HCT116 (cell line): ENCODE results near the gene LRRC8B. TPM values are rescaled to one million over a fixed set of nuclear protein-coding genes. Genes with fewer than 3 reads are reported as not detected.

Experiments
- ATAC-seq: fragments of 200-7000 bp; cut with Tn5 transposase; 2 replicates; pipeline ENCODE4 v1.9.1; 2020; ENCODE audit warnings: mild to moderate bottlenecking, moderate library complexity
- BruUV-seq: library from RNA; stranded (reverse); fragments of 400-500 nt; replicated peaks from 2 replicates; lab custom pipeline; 2021; lab: Mats Ljungman, UMichigan
- CTCF ChIA-PET: fragments of 300-600 bp; sonication (Branson Sonifier 250); formaldehyde crosslinking; loops from one replicate; lab custom pipeline; 2021; ENCODE audit warnings: antibody characterized with exemption; lab: Charles Lee
- POLR2A ChIA-PET: fragments of 300-600, 350-600 bp; sonication (Branson Sonifier 250); formaldehyde crosslinking; loops from one replicate; lab custom pipeline; 2021; ENCODE audit warnings: antibody characterized with exemption; lab: Charles Lee
- RAD21 ChIA-PET, 2 experiments: fragments of 300-600 bp; sonication (Branson Sonifier 250); formaldehyde crosslinking; loops; one replicate each; lab custom pipeline; 2023; ENCODE audit warnings: low total read pairs in 2 of 2; ENCODE audit not compliant: uncharacterized antibody in 2 of 2, unreplicated experiment in 2 of 2, low non-redundant PET in 1 of 2; lab: Charles Lee
- DNase-seq: peaks from one replicate; pipeline ENCODE4 v3.0.0-alpha.2; 2010; ENCODE audit warnings: low read depth, low spot score
- H2AFZ ChIP-seq: fragments of 200-600 bp; shearing (Covaris generic), sonication (generic); 2 replicates; pipeline ENCODE4 v1.6.1; 2017; ENCODE audit warnings: low read depth, mixed run types, mixed read lengths, antibody characterized with exemption, low read length; ENCODE audit not compliant: poor library complexity, severe bottlenecking
- H3K27ac ChIP-seq: 2 replicates; pipeline ENCODE4 v1.5.1; 2012; ENCODE audit warnings: low read depth, low read length
- H3K27me3 ChIP-seq: fragments of 200-600 bp; sonication (generic); 2 replicates; pipeline ENCODE4 v1.6.1; 2016; ENCODE audit warnings: mixed run types, low read length, mixed read lengths; ENCODE audit not compliant: insufficient read depth
- H3K36me3 ChIP-seq, 2 experiments: fragments of 200-500 bp in 1 of 2; fragments of 200-600 bp in 1 of 2; sonication (Bioruptor generic) in 1 of 2; sonication (generic) in 1 of 2; 2 replicates each; pipeline versions ENCODE4 v1.5.1 to v1.6.1; 2014 to 2016; ENCODE audit warnings: low read length in 2 of 2, inconsistent platforms in 1 of 2, mixed read lengths in 1 of 2, mixed run types in 1 of 2; ENCODE audit not compliant: insufficient read depth in 2 of 2, control insufficient read depth in 1 of 2
- H3K4me1 ChIP-seq, 2 experiments: fragments of 200-600 bp in 1 of 2; sonication (generic) in 1 of 2; 2 replicates each; pipeline versions ENCODE4 v1.5.1 to v1.6.1; 2012 to 2017; ENCODE audit warnings: low read length in 2 of 2, inconsistent platforms in 1 of 2, mild to moderate bottlenecking in 1 of 2, mixed read lengths in 1 of 2, mixed run types in 1 of 2, moderate library complexity in 1 of 2; ENCODE audit not compliant: insufficient read depth in 2 of 2, control insufficient read depth in 1 of 2
- H3K4me2 ChIP-seq: fragments of 200-600 bp; sonication (generic); 2 replicates; pipeline ENCODE4 v1.6.1; 2017; ENCODE audit warnings: mixed run types, low read length, mixed read lengths
- H3K4me3 ChIP-seq, 2 experiments: fragments of 200-600 bp in 1 of 2; sonication (generic) in 1 of 2; replicated peaks in 1 of 2; 2 replicates each; pipeline ENCODE4 v1.5.1; 2011 to 2016; ENCODE audit warnings: low read length in 2 of 2, control low read depth in 1 of 2, low read depth in 1 of 2, mild to moderate bottlenecking in 1 of 2, mixed read lengths in 1 of 2, mixed run types in 1 of 2
- H3K79me2 ChIP-seq: fragments of 200-600 bp; sonication (generic); 2 replicates; pipeline ENCODE4 v1.6.1; 2017; ENCODE audit warnings: mild to moderate bottlenecking, mixed run types, low read length, moderate library complexity, mixed read lengths; ENCODE audit not compliant: insufficient read depth
- H3K9ac ChIP-seq: fragments of 200-600 bp; sonication (generic); 2 replicates; pipeline ENCODE4 v1.6.1; 2016; ENCODE audit warnings: low read length, mixed read lengths
- H3K9me2 ChIP-seq: fragments of 200-600 bp; sonication (generic), shearing (Covaris generic); 2 replicates; pipeline ENCODE4 v1.6.1; 2017; ENCODE audit warnings: mixed run types, mild to moderate bottlenecking, moderate library complexity; ENCODE audit not compliant: insufficient read depth
- H3K9me3 ChIP-seq, 2 experiments: fragments of 200-500 bp in 1 of 2; fragments of 200-600 bp in 1 of 2; sonication (Bioruptor generic) in 1 of 2; sonication (generic) in 1 of 2; 2 replicates each; pipeline ENCODE4 v1.6.1; 2014 to 2017; ENCODE audit warnings: low read length in 2 of 2, mixed read lengths in 2 of 2, inconsistent platforms in 1 of 2, low read depth in 1 of 2, mild to moderate bottlenecking in 1 of 2, mixed run types in 1 of 2, moderate library complexity in 1 of 2; ENCODE audit not compliant: control insufficient read depth in 1 of 2, insufficient read depth in 1 of 2
- H4K20me1 ChIP-seq: fragments of 200-600 bp; sonication (generic), shearing (Covaris generic); 2 replicates; pipeline ENCODE4 v1.6.1; 2017; ENCODE audit warnings: mixed run types, mild to moderate bottlenecking, moderate library complexity; ENCODE audit not compliant: insufficient read depth
- CBX3 ChIP-seq: IDR thresholded peaks from 2 replicates; pipeline ENCODE4 v1.6.1; 2012; ENCODE audit warnings: low read depth
- EGR1 ChIP-seq: IDR thresholded peaks from 2 replicates; pipeline ENCODE4 v1.6.1; 2012; ENCODE audit warnings: low read depth
- ELF1 ChIP-seq: IDR thresholded peaks from 2 replicates; pipeline ENCODE4 v1.6.1; 2012; ENCODE audit warnings: low read depth, borderline replicate concordance
- FOSL1 ChIP-seq: IDR thresholded peaks from 2 replicates; pipeline ENCODE4 v1.6.1; 2012; ENCODE audit warnings: low read depth
- POLR2A ChIP-seq: IDR thresholded peaks from 2 replicates; pipeline ENCODE4 v1.7.0; 2011; ENCODE audit warnings: borderline replicate concordance; ENCODE audit not compliant: insufficient read depth, insufficient read length; ENCODE audit errors: extremely low read depth
- POLR2AphosphoS5 ChIP-seq: IDR thresholded peaks from 2 replicates; pipeline ENCODE4 v1.6.1; 2011; ENCODE audit warnings: mild to moderate bottlenecking, low read depth, low read length, moderate library complexity
- RAD21 ChIP-seq: IDR thresholded peaks from 2 replicates; pipeline ENCODE4 v1.6.1; 2012; ENCODE audit warnings: low read depth, mild to moderate bottlenecking
- SP1 ChIP-seq: IDR thresholded peaks from 2 replicates; pipeline ENCODE4 v1.6.1; 2012; ENCODE audit warnings: low read depth
- SRF ChIP-seq: IDR thresholded peaks from 2 replicates; pipeline ENCODE4 v1.6.1; 2012; ENCODE audit warnings: low read depth
- TCF7L2 ChIP-seq: IDR thresholded peaks from 2 replicates; pipeline ENCODE4 v1.7.0; 2011; ENCODE audit warnings: borderline replicate concordance, inconsistent platforms; ENCODE audit not compliant: insufficient read depth, insufficient read length; ENCODE audit errors: extremely low read depth
- ZFX ChIP-seq: fragments of 450-650 bp; IDR thresholded peaks from 2 replicates; pipeline ENCODE4 v1.6.1; 2017
- intact Hi-C: fragments of 100-400 bp; cut with micrococcal nuclease; formaldehyde crosslinking; loops from 2 replicates; pipeline ENCODE4 v1.10.0; 2022
- total RNA-seq: library from RNA; stranded (reverse); gene quantifications from one replicate; pipeline ENCODE4 v1.2.1, GENCODE V29; 2021; ENCODE audit not compliant: unreplicated experiment
- TF ChIP-seq, protein P1 (sequence below): IDR thresholded peaks from 2 replicates; pipeline ENCODE4 v1.6.1; 2011; ENCODE audit warnings: mild to moderate bottlenecking, low read length, moderate library complexity; ENCODE audit not compliant: insufficient replicate concordance; ENCODE audit errors: extremely low read depth
- TF ChIP-seq, protein P2 (sequence below): IDR thresholded peaks from 2 replicates; pipeline ENCODE4 v1.6.1; 2012
- TF ChIP-seq, protein P3 (sequence below), 3 experiments: fragments of 200-600 bp in 1 of 3; sonication (generic) in 1 of 3; IDR thresholded peaks in 2 of 3; conservative IDR thresholded peaks in 1 of 3; 2 replicates each; pipeline ENCODE4 v1.5.1; 2012 to 2017; ENCODE audit warnings: low read depth in 2 of 3, low read length in 2 of 3, antibody characterized with exemption in 1 of 3, borderline replicate concordance in 1 of 3, control low read depth in 1 of 3, mild to moderate bottlenecking in 1 of 3, mixed read lengths in 1 of 3, mixed run types in 1 of 3, moderate library complexity in 1 of 3; ENCODE audit not compliant: insufficient read depth in 1 of 3

Gene LRRC8B
- total RNA-seq, 1 experiment from 2014 or later = 17.9 TPM

DNA sequence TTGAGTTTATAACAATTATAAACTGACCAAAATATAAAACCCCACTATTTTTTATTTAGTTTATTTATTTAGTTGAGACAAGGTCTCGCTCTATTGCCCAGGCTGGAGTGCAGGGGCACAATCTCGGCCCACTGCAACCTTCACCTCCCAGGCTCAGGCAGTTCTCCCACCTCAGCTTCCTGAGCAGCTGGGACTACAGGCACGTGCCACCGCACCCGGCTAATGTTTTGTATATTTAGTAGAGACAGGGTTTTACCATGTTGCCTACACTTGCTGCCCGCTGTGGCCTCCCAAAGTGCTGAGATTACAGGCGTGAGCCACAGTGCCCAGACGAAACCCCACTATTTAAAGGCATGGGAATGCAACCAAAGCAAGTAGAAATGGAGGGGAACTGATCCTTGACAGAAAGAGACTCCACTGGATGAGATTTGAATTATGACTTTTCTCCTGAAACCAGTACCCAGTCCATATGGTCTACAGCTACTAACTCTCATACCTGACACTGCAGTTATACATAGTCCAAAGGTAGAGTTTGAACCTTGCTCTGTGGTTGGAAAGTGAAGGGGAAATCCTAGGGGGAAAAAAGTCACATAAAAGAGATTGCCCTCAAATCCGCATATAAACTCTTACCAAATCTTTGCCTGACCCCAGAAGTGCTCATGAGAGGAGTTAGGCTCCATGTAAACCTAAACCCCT is 119.6 kb downstream of the LRRC8B start:
- no peaks in the 10 kb centered on the region for H3K36me3 ChIP-seq
- DNase-seq (no peak), ATAC-seq (no peak)
- no peak overlapping the region for H3K9ac ChIP-seq
- H3K27ac ChIP-seq = no peak overlapping the region
- H3K4me2 ChIP-seq = no peak overlapping the region
- ChIA-PET POLR2A (no interaction called here), RAD21 (no interaction called here), CTCF (no interaction called here)
- H3K4me1 ChIP-seq = no peaks in the 10 kb centered on the region
- H4K20me1 ChIP-seq = no peaks in the 10 kb centered on the region
- no peaks in the 10 kb centered on the region for H3K9me2 ChIP-seq
- no peak overlapping the region for H2AFZ ChIP-seq
- H3K4me3 ChIP-seq = no peak overlapping the region
- no peak for TF ChIP-seq EGR1
- TF ChIP-seq, protein P1, sequence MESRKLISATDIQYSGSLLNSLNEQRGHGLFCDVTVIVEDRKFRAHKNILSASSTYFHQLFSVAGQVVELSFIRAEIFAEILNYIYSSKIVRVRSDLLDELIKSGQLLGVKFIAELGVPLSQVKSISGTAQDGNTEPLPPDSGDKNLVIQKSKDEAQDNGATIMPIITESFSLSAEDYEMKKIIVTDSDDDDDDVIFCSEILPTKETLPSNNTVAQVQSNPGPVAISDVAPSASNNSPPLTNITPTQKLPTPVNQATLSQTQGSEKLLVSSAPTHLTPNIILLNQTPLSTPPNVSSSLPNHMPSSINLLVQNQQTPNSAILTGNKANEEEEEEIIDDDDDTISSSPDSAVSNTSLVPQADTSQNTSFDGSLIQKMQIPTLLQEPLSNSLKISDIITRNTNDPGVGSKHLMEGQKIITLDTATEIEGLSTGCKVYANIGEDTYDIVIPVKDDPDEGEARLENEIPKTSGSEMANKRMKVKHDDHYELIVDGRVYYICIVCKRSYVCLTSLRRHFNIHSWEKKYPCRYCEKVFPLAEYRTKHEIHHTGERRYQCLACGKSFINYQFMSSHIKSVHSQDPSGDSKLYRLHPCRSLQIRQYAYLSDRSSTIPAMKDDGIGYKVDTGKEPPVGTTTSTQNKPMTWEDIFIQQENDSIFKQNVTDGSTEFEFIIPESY = no peak
- TF ChIP-seq SP1 = no peak
- TF ChIP-seq POLR2A = no peak
- TF ChIP-seq ELF1 = no peak
- no peak for TF ChIP-seq RAD21
- no peak for TF ChIP-seq ZFX
- TF ChIP-seq CBX3 = no peak
- no peak for TF ChIP-seq POLR2AphosphoS5
- intact Hi-C loops = no loop called here
- H3K79me2 ChIP-seq = peaks cover 16% of the 10 kb centered on the region; the same call in 1 of the 2 replicates
- no TSS peak for BruUV-seq
- no peaks in the 10 kb centered on the region for H3K27me3 ChIP-seq
- H3K9me3 ChIP-seq = no peaks in the 10 kb centered on the region

DNA sequence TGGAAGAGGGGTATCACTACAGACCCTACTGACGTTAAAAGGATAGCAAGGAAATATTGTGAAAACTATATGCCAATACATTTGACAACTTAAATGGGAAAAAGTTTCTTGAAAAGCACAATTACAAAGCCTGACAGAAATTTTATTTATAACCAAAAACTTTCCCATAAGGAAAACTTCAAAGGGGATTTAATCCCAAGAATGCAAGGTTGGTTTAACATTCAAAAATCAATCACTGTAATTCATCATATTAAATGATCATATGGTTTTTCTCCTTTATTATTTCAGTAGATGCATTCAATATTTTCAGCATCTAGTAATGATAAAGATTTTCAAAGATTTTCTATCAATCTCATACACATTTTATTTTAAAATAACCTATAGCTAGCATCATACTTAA is 121.6 kb downstream of the LRRC8B start:
- H3K27ac ChIP-seq = no peak overlapping the region
- RAD21 ChIA-PET = no interaction called here
- no peaks in the 10 kb centered on the region for H3K27me3 ChIP-seq
- no peaks in the 10 kb centered on the region for H3K9me2 ChIP-seq
- POLR2A ChIA-PET = no interaction called here
- TF ChIP-seq TCF7L2 (no peak), ZFX (no peak), POLR2A (no peak), SP1 (no peak), SRF (no peak), FOSL1 (no peak)
- TF ChIP-seq, protein P2, sequence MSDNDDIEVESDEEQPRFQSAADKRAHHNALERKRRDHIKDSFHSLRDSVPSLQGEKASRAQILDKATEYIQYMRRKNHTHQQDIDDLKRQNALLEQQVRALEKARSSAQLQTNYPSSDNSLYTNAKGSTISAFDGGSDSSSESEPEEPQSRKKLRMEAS = no peak
- TF ChIP-seq, protein P3, sequence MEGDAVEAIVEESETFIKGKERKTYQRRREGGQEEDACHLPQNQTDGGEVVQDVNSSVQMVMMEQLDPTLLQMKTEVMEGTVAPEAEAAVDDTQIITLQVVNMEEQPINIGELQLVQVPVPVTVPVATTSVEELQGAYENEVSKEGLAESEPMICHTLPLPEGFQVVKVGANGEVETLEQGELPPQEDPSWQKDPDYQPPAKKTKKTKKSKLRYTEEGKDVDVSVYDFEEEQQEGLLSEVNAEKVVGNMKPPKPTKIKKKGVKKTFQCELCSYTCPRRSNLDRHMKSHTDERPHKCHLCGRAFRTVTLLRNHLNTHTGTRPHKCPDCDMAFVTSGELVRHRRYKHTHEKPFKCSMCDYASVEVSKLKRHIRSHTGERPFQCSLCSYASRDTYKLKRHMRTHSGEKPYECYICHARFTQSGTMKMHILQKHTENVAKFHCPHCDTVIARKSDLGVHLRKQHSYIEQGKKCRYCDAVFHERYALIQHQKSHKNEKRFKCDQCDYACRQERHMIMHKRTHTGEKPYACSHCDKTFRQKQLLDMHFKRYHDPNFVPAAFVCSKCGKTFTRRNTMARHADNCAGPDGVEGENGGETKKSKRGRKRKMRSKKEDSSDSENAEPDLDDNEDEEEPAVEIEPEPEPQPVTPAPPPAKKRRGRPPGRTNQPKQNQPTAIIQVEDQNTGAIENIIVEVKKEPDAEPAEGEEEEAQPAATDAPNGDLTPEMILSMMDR (IDR thresholded peaks at IDR 0.05 in 2 of 3, conservative IDR thresholded peaks at IDR 0.05 in 1 of 3; ENCODE audit: borderline replicate concordance in 1 of 3, insufficient read depth in 1 of 3, low read depth in 2 of 3, low read length in 2 of 3) = no peak
- H3K79me2 ChIP-seq = peaks cover 8% of the 10 kb centered on the region; the same call in 1 of the 2 replicates
- H3K4me3 ChIP-seq = no peak overlapping the region
- no TSS peak for BruUV-seq
- H2AFZ ChIP-seq = no peak overlapping the region
- intact Hi-C loops = no loop called here
- H4K20me1 ChIP-seq = no peaks in the 10 kb centered on the region
- H3K4me1 ChIP-seq = no peaks in the 10 kb centered on the region
- CTCF ChIA-PET = no interaction called here
- no peak for ATAC-seq
- no peaks in the 10 kb centered on the region for H3K36me3 ChIP-seq
- DNase-seq = no peak
- no peak overlapping the region for H3K9ac ChIP-seq
- no peak overlapping the region for H3K4me2 ChIP-seq
- H3K9me3 ChIP-seq = no peaks in the 10 kb centered on the region
